ENCODE results near the gene CCND2.
A peak's percentile ranks its signal among the peaks of the same experiment; 100 is the strongest.
"Not testable (repeated sequence)": the region's sequence is repeated elsewhere in the genome, so short reads cannot be mapped to it uniquely, and the experiment has no call there.

The CCND2 gene

GRCh38 chr12:4273652-4274395, at the start of gene CCND2:
CCND2 (plus strand) TSS chr12:4273762; CDS start chr12:4274041, 279 bp downstream.
- DNase-seq (ENCODE audit: low read depth, low spot score), result peak; percentile 93

DNA sequence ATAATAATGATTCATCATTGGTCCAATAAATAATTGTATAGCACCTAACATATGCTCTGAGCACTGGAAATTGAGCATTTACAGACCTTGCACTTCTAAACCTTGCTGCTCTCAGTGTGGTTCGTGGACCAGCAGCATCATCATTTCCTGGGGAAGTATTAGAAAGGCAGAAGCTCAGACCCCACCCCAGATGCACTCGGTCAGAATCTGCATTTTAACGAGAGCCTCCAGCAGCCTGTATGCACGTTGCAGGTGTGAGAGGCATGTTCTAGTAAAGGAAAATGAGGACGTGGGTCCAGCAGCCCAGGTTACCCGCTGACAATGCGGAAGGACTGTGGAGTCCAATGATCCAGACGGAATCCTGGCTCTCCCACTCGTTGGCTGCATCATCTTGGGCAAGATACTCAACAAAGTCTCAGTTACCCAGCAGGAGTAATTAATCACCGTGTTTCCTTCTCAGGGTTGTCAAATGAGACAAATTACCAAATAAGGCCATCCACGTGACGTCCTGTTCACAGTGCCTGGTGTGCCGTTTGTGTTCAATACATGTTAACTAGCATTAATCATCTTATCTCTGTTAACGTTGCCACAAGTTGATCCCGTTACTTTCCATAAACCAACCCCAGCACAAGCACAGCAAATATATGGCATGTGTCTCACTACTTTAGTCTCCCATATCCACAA, 49.2 kb upstream of the CCND2 start:
- no peak for DNase-seq (ENCODE audit: low read depth, low spot score)

DNA sequence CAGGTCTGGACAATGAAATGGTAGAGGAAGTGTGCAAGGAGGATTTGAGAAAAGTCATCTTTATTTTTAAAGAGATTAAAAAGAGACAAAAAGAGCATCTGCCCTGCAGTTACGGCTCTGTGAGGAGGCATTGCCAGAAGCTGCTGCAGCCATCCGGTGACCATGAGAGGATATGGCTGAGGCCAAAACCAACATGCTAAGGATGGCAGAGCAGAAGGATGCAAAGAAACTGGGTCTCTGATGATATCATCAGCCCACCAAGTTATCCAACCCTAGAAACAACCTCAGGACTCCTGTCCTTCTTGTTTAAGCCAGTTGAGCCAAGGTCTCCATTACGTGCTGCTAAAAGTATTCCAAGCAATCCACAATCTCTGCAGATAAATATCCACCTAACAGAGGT, 48.0 kb upstream of the CCND2 start:
- DNase-seq (ENCODE audit: low read depth, low spot score), result no peak

DNA sequence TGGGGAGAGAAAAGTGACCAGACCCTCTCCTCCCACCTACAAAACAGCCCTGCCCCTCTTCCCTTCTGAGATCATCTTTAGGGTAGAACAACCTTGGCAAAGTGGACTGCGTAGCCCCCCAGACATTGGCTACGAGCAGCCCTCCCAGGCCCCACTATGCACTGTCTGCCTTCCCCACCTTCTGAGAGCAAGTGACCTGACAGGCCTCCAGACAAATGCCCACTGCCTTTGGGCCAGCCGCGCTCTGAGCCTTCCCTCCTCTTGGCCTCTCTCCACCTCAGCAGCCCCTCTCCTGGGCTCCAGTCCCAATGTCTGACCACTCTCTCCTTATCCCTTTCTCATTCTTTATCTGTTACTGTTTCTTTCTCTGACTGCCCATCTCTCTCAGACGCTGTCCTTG, 46.5 kb upstream of the CCND2 start:
- no peak for DNase-seq (ENCODE audit: low read depth, low spot score)

DNA sequence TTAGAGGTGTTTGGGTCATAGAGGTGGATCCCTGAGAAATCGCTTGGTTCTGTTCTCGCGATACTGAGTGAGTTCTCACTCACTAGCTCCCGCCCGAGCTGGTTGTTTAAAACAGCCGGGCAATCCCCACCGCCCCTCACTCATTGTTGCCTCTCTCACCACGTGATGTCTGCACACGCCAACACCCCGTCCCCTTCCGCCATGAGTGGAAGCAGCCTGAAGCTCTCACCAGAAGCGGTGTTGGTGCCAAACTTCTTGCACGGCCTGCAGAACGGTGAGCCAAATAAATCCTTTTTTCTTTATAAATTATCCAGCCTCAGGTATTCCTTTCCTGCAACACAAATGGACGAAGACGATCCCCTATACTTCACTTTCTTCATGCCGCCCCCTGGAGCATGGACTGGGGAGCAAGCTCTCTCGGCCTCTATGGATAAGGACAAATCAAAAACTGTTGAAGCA, 45.4 kb upstream of the CCND2 start:
- peak; percentile 72 for DNase-seq (ENCODE audit: low read depth, low spot score)

GRCh38 chr12:4230526-4230925, 43.0 kb upstream of the CCND2 start:
- DNase-seq (ENCODE audit: low read depth, low spot score), result no peak

- no peak for DNase-seq (ENCODE audit: low read depth, low spot score)
These were observed 35.0 kb upstream of the CCND2 start for GRCh38 chr12:4238577-4238976.

DNA sequence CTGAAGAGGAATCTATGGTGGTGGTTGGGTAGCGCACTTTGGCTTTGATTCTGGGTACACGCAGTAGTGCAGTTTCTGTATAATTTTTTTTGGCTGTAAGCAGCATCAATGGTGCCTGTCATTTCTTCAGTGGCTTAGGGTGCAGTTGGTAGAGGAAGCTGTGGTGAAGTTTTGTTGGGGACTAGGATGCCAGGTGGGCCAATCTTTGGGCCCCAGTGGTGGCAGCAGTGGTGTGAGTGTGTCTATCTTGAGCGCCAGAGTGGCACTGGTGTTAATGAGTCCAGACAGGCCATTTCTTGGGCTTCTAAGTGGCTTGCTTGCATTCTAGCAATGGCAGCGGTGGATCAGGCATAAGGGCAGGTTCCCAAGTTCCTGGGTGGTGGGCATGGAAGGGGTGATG, 33.8 kb upstream of the CCND2 start:
- DNase-seq (ENCODE audit: low read depth, low spot score), result no peak

- no peak for DNase-seq (ENCODE audit: low read depth, low spot score)
These were observed 33.3 kb upstream of the CCND2 start for GRCh38 chr12:4240161-4240783.

GRCh38 chr12:4240981-4241380, 32.6 kb upstream of the CCND2 start:
- no peak for DNase-seq (ENCODE audit: low read depth, low spot score)

DNA sequence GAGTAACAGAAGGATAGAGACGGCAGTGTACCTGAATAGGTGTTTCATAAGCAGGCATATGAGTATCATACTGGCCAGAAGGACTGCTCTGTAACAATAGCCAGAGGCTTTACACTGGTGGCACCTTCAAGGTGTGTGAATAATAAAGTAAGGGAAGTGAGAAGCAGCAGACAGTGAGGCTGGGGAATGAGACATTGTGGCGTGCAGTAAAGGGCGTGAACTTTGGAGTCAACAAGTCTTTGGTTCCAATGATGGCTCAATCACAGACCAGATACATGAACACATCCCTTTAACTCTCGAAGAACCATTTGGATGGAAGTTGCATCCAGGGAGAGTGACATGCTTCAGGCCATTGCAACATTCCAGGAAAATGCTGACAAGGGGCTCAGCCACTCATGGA, 32.0 kb upstream of the CCND2 start:
- DNase-seq (ENCODE audit: low read depth, low spot score), result no peak

DNA sequence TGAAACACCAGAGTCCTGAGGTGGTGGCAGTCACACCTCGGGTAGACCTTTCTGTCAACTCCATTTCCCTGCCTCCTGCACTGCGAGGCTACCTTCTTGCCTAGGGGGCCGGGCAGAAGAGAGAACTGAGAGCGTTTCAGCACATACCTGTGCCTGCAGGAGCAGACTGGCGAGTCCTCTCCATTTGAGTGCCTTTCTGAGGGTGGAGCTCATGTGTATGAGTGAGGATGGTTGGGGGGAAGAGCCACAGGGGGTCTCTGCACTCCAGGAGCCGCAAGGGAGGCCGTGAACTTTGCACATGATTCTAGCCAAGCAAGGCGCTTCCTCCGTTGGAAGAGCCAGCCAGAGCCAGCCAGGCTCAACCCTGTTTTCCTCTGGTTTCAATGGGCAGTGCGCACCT, 31.0 kb upstream of the CCND2 start:
- DNase-seq (ENCODE audit: low read depth, low spot score), result no peak

- no peak for DNase-seq (ENCODE audit: low read depth, low spot score)
These were observed 30.5 kb upstream of the CCND2 start for GRCh38 chr12:4243091-4243490.

- not testable (repeated sequence) for DNase-seq (ENCODE audit: low read depth, low spot score)
These were observed 30.0 kb upstream of the CCND2 start for GRCh38 chr12:4243491-4244100.

DNA sequence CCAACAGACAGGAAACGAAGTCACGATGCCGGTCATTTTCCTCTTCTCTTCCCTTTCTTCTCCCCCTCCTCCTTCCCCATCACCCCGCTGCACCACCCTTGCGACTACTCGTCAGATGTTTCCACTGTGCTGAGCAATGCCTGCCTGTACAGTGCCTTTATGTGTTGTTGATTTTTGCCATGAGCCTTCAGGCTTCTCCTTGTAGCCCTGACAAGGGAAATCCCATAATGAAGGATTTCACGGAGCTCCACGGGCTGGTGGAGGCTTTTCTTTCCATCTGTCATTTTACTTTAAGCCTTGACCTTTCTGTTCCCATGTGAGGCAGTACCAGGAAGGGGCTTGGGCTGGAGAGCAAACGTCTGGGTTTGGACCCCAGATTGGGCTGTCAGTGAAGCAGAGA, 28.7 kb upstream of the CCND2 start:
- no peak for DNase-seq (ENCODE audit: low read depth, low spot score)

- DNase-seq (ENCODE audit: low read depth, low spot score), result no peak
These were observed 28.1 kb upstream of the CCND2 start for GRCh38 chr12:4245446-4245845.

DNA sequence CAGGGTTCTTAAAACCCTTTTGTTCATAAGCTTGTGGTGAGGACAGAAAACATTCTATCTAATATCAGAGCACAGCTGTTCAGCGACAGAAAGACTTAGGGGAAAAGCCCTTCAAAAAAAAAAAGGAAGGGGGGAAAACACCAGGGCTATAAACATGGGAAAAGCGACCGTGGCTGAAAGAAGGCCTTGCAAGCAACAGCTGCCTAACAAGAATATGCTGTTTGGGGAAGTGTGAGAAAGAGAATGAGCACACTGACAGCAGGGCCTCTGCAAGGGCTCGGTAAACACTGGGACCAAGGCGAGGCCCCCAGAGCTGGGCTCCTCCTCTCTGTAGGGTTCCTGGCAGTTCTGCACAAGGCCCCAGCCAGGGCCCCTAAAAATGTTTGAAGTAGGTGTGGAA, 27.4 kb upstream of the CCND2 start:
- no peak for DNase-seq (ENCODE audit: low read depth, low spot score)

- no peak for DNase-seq (ENCODE audit: low read depth, low spot score)
These were observed 22.9 kb upstream of the CCND2 start for GRCh38 chr12:4250691-4251090.

- DNase-seq (ENCODE audit: low read depth, low spot score), result no peak
These were observed 22.2 kb upstream of the CCND2 start for GRCh38 chr12:4251216-4251891.

GRCh38 chr12:4251967-4252366, 21.6 kb upstream of the CCND2 start:
- DNase-seq (ENCODE audit: low read depth, low spot score), result no peak

GRCh38 chr12:4252601-4253000, 21.0 kb upstream of the CCND2 start:
- DNase-seq (ENCODE audit: low read depth, low spot score), result no peak
